Smooth muscle cell (in vitro differentiated cells): ENCODE results near the gene LAMA1. TPM values are rescaled to one million over a fixed set of nuclear protein-coding genes. Genes with fewer than 3 reads are reported as not detected.

Source experiments
- DNase-seq: peaks from one replicate; lab custom pipeline; 2025; ENCODE audit not compliant: unreplicated experiment; lab: John Stamatoyannopoulos, UW
- H2AFZ ChIP-seq: fragments of 200-600 bp; sonication (generic); 2 replicates; pipeline ENCODE4 v1.6.0; 2016; ENCODE audit warnings: antibody characterized with exemption, low read depth, mild to moderate bottlenecking
- H3F3A ChIP-seq: fragments of 200-600 bp; sonication (generic); 2 replicates; pipeline ENCODE4 v1.6.0; 2017; ENCODE audit warnings: antibody characterized with exemption, low read depth
- H3K27ac ChIP-seq: fragments of 200-600 bp; sonication (generic); 2 replicates; pipeline ENCODE4 v1.5.1; 2016; ENCODE audit warnings: low read depth, mild to moderate bottlenecking
- H3K27me3 ChIP-seq: fragments of 200-600 bp; sonication (generic); 2 replicates; pipeline ENCODE4 v1.6.1; 2016; ENCODE audit warnings: low read depth, mild to moderate bottlenecking
- H3K36me3 ChIP-seq: fragments of 200-600 bp; sonication (generic); 2 replicates; pipeline ENCODE4 v1.5.1; 2016; ENCODE audit warnings: low read depth
- H3K4me1 ChIP-seq: fragments of 200-600 bp; sonication (generic); 2 replicates; pipeline ENCODE4 v1.5.1; 2016; ENCODE audit warnings: low read depth
- H3K4me2 ChIP-seq: fragments of 200-600 bp; sonication (generic); 2 replicates; pipeline ENCODE4 v1.6.0; 2016; ENCODE audit warnings: mild to moderate bottlenecking
- H3K4me3 ChIP-seq: fragments of 200-600 bp; sonication (generic); 2 replicates; pipeline ENCODE4 v1.5.1; 2016; ENCODE audit warnings: mild to moderate bottlenecking
- H3K79me2 ChIP-seq: fragments of 200-600 bp; sonication (generic); 2 replicates; pipeline ENCODE4 v1.6.0; 2016; ENCODE audit warnings: low read depth, mild to moderate bottlenecking
- H3K9ac ChIP-seq: fragments of 200-600 bp; sonication (generic); 2 replicates; pipeline ENCODE4 v1.6.0; 2016; ENCODE audit warnings: low read depth
- H3K9me3 ChIP-seq: fragments of 200-600 bp; sonication (generic); replicated peaks from 2 replicates; pipeline ENCODE4 v1.5.1; 2016; ENCODE audit warnings: low read depth
- H4K20me1 ChIP-seq: fragments of 200-600 bp; sonication (generic); 2 replicates; pipeline ENCODE4 v1.6.0; 2016; ENCODE audit warnings: low read depth
- WGBS: methylation state at CpG from one replicate; pipeline ENCODE4 v1.1.7; 2016; ENCODE audit warnings: low lambda C conversion rate; 5-methylcytosine and 5-hydroxymethylcytosine counted together
- polyA plus RNA-seq: library from polyadenylated mRNA; unstranded; fragments of >200 nt; fragmentation: Nextera tagmentation; extraction: Ambion mirVana; gene quantifications from 2 replicates; pipeline ENCODE4 v1.2.1, GENCODE V29; 2016
- total RNA-seq: library from RNA; depleted of rRNA; stranded (reverse); fragments of >200 nt; gene quantifications from 2 replicates; pipeline ENCODE4 v1.2.3, GENCODE V29; 2014
- TF ChIP-seq, protein P1 (sequence below): fragments of 200-600 bp; sonication (generic); IDR thresholded peaks from 2 replicates; pipeline ENCODE4 v1.5.1; 2017; ENCODE audit warnings: borderline replicate concordance, mild to moderate bottlenecking, antibody characterized with exemption; ENCODE audit not compliant: insufficient read depth, poor library complexity, severe bottlenecking

LAMA1 gene
- total and polyA plus RNA-seq, 2 experiments from 2014 or later = 6.7 to 9.7 TPM

DNA sequence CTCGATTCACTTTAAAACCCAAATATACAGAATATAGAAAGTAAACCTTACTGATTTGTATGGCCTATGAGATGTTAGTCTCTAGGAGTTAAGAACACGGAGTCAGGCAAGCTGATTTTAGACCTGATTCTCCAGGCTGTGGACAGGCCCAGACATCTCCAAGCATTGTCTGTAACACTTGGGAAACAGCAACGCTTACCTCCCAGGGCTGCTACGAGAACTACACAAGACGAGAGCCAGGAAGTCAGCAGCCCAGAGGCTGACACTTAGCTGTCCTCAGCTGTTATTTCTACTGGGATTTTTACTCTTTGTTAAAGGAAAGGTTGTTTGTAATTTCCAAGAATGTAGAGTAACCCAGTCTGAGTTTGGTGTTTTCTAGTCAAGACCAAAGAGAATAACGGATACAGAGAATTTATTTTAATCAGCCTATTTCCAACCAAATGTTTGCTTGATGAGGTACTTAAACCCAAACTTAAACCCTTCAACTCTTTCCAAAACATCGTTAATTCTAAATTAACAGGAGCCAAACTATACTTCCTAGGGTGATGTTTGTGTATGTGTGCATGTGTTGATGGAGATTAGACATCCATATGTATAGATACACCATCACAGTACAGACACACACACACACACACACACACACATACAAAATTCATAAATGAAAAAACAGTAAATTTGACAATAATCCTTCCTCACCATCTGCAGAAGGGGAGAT is 123.4 kb downstream of the LAMA1 start:
- no peaks in the 10 kb centered on the region for H3K9me3 ChIP-seq
- H3F3A ChIP-seq = no peaks in the 10 kb centered on the region
- H4K20me1 ChIP-seq = no peaks in the 10 kb centered on the region
- whole genome bisulfite sequencing = 62% methylated on average over 7 of the region's 7 CpGs
- DNase-seq = no peak
- H3K9ac ChIP-seq = peak overlapping the region; percentile 22
- no peak overlapping the region for H2AFZ ChIP-seq
- no peaks in the 10 kb centered on the region for H3K4me1 ChIP-seq
- H3K27ac ChIP-seq = peak overlapping the region; percentile 64
- H3K4me3 ChIP-seq = no peak overlapping the region
- H3K27me3 ChIP-seq = no peaks in the 10 kb centered on the region
- H3K79me2 ChIP-seq = no peaks in the 10 kb centered on the region
- H3K4me2 ChIP-seq = peak overlapping the region; percentile 21
- TF ChIP-seq, protein P1, sequence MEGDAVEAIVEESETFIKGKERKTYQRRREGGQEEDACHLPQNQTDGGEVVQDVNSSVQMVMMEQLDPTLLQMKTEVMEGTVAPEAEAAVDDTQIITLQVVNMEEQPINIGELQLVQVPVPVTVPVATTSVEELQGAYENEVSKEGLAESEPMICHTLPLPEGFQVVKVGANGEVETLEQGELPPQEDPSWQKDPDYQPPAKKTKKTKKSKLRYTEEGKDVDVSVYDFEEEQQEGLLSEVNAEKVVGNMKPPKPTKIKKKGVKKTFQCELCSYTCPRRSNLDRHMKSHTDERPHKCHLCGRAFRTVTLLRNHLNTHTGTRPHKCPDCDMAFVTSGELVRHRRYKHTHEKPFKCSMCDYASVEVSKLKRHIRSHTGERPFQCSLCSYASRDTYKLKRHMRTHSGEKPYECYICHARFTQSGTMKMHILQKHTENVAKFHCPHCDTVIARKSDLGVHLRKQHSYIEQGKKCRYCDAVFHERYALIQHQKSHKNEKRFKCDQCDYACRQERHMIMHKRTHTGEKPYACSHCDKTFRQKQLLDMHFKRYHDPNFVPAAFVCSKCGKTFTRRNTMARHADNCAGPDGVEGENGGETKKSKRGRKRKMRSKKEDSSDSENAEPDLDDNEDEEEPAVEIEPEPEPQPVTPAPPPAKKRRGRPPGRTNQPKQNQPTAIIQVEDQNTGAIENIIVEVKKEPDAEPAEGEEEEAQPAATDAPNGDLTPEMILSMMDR = no peak
- no peaks in the 10 kb centered on the region for H3K36me3 ChIP-seq

DNA sequence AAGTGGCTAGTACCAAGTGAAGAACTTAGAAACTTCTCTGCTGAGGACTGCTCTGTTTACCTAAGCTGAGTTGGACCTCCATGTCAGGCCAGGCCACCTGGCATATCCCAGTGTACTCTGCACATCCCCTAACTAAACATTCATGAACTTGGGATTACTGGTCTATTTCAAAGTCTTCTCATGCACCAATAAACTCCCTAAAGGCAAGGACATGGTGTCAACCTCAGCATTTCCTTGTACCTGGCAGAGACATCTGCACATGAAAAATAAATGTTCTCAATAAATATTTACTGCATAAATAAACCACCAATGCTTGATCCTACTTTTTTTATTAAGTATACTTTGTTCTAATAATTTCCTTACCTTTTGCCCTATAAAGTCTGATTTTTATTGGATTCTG is 124.8 kb downstream of the LAMA1 start:
- TF ChIP-seq, protein P1 = no peak
- Histone ChIP-seq H3K9ac (no peak overlapping the region), H3K4me3 (no peak overlapping the region), H3K79me2 (no peaks in the 10 kb centered on the region), H3K9me3 (no peaks in the 10 kb centered on the region), H3K4me2 (no peak overlapping the region), H3K27ac (no peak overlapping the region), H2AFZ (no peak overlapping the region), H3K4me1 (no peaks in the 10 kb centered on the region), H4K20me1 (no peaks in the 10 kb centered on the region), H3F3A (no peaks in the 10 kb centered on the region), H3K27me3 (no peaks in the 10 kb centered on the region), H3K36me3 (no peaks in the 10 kb centered on the region)
- no peak for DNase-seq

DNA sequence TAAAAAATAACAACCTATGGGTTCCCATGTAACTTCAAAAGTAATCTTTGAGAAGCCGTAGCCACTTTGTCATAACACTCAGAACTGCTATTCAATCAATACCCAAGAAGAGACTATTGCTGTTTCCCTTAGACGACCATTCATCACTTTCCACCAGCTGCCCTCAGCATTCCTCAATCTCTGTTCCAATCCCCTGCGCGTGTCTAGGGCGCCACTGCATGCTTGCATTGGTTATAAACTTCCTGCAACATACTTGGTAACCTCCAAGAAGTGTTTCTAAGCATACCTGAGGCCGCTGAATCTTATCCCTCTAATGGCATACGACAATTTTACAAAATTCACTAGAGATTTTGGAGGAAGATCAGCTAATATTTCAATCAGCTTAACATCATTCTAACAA is 134.2 kb downstream of the LAMA1 start:
- Histone ChIP-seq H3F3A (no peaks in the 10 kb centered on the region), H3K4me3 (no peak overlapping the region), H3K4me2 (no peak overlapping the region), H3K9me3 (no peaks in the 10 kb centered on the region), H2AFZ (no peak overlapping the region), H4K20me1 (no peaks in the 10 kb centered on the region), H3K27me3 (no peaks in the 10 kb centered on the region), H3K36me3 (no peaks in the 10 kb centered on the region), H3K4me1 (no peaks in the 10 kb centered on the region), H3K27ac (no peak overlapping the region), H3K79me2 (no peaks in the 10 kb centered on the region), H3K9ac (no peak overlapping the region)
- 91% methylated on average over 7 of the region's 7 CpGs for WGBS
- TF ChIP-seq, protein P1 = no peak
- DNase-seq = no peak

DNA sequence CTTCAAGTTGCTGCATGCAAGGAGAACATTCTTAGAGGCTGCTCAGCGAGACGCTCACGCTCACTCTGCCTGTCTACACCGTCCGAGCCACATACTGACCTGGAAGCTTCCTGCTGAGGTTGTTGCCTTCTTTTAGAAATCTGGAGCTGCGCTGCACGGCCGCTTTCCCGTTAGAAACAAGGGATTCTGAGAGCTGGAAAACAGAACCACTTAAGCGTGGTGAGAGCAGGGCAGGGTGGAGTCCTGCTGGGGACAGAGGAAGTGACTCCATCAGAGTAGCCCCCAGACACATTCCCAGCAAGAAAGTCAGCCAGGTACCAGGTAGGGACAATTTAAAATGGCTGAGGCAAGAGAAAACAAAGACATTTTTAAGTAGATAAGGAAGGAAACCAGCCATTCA is 135.2 kb downstream of the LAMA1 start:
- H3K27me3 ChIP-seq = no peaks in the 10 kb centered on the region
- TF ChIP-seq, protein P1 = no peak
- no peak overlapping the region for H3K27ac ChIP-seq
- no peaks in the 10 kb centered on the region for H3K79me2 ChIP-seq
- H3K4me2 ChIP-seq = no peak overlapping the region
- 55% methylated on average over 10 of the region's 10 CpGs for WGBS
- H3K9me3 ChIP-seq = no peaks in the 10 kb centered on the region
- H2AFZ ChIP-seq = no peak overlapping the region
- no peaks in the 10 kb centered on the region for H3F3A ChIP-seq
- H3K36me3 ChIP-seq = no peaks in the 10 kb centered on the region
- H4K20me1 ChIP-seq = no peaks in the 10 kb centered on the region
- no peak overlapping the region for H3K4me3 ChIP-seq
- H3K9ac ChIP-seq = no peak overlapping the region
- H3K4me1 ChIP-seq = no peaks in the 10 kb centered on the region
- no peak for DNase-seq
